Kasumi-1 (cell line): Measurements from ENCODE around the gene SERTM2.
"Not testable (repeated sequence)": the region's sequence is repeated elsewhere in the genome, so short reads cannot be mapped to it uniquely, and the experiment has no call there.

Source experiments
- DNase-seq, 2 experiments: peaks; one replicate each; lab custom pipeline; 2025; lab: John Stamatoyannopoulos, UW

SERTM2 gene

DNA sequence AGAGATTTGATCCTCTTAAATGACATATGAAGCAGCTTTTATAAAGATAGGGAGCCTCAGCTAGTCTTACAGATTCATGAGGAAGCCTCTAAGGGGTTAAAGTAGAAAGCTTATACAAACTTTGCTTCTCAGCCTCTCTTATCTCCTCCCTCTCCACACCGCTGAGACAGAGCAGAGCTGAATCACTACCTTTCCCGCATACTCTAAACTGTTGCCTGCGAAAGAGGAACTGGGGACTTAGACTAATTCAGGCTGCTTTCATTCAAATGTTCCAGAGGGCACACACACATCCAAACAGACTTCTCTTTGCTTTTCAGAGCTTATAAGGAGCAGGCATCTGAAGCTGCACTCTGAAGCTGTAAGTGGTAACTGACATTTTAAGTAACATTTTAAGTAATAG is at the start of gene SERTM2:
Gene SERTM2, plus strand, starts transcription at position 169 of the 400 bp plus-strand sequence. CDS start 7,213 bp downstream, outside the sequence.
- peak; percentile 72 to 79 for DNase-seq

DNA sequence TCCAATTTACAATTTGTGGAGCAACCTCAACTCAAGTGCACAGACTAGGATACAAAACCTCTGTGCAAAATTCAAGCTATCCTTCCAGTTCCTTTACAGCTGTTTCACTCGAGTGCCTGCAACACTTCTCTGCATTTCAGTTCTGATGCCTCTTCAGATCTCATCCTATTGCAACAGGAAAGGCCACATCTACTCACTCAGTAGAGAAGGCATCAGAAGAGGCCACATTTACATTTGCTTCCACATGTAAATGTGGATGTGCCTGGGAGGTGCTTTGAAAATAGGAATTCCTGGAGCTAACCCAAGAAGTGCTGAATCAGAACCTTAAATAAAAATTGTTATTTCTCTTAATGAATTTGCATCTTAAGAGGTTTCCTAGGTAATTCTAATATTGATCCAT is 45.8 kb upstream of the SERTM2 start:
- no peak for DNase-seq

DNA sequence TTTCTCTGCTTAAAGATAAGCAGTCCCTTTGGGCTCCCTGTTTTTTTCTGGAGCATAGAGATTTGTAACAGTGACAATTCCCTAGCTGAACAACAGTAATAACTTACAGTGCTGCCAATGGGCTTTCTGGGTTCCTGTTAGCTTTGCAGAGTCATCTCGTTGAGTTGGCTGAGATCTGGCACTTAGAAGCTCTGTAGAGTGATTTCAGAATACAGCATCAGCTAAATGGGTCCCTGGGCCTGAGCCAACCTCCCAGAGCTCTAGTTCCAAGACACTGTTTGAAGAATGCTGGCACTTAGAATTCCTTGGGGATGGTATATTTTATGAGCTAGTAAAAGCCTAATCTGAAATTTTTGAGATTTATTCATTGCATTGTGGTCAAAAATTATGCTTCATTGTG is 43.5 kb upstream of the SERTM2 start:
- no peak for DNase-seq

DNA sequence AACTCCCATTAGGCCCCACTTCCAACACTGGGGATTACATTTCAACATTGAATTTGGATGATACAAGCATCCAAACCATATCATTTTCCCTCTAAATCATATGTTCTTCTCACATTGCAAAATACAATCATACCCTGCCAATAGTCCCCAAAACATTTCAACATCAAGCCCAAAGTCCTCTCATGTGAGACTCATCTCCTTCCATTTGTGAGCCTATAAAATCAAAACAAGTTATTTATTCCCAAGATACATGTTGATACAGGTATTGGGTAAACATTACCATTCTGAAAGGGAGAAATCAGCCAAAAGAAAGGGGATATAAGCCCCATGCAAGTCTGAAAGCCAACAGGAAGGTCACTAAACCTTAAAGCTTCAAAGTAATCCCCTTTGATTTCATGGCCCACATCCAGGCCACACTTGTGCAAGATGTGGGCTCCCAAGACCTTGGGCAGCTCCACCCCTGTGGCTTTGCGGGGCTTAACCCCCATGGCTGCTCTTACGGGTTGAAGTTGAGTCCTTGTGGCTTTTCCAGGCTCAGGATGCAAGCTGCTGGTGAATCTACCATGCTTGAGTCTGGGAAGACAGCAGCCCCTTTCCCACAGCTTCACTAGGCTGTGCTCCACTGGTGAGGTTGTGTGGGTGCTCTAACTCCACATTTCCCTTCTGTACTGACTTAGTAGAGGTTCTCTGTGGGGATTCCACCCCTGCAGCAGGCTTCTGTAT is 40.6 kb upstream of the SERTM2 start:
- DNase-seq: no peak

DNA sequence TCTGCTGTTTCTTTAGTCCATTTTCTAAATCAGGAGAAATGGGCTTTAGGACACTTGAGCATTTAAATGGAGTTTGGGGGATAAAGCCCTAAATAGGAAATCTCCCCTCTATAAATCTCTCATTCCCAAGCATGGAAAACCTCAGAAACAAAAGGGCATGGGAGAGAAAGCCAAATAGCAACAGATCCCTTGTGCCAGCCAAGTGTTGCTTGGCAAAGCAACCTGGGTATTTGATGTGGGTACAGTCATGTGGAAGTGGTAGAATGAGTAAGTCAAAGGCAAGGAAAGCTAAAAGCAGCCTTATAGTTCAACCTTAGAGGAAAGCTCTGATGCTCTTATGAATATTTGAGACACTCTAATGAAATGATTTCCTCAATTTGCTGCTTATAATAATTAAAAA is 29.5 kb upstream of the SERTM2 start:
- no peak for DNase-seq

DNA sequence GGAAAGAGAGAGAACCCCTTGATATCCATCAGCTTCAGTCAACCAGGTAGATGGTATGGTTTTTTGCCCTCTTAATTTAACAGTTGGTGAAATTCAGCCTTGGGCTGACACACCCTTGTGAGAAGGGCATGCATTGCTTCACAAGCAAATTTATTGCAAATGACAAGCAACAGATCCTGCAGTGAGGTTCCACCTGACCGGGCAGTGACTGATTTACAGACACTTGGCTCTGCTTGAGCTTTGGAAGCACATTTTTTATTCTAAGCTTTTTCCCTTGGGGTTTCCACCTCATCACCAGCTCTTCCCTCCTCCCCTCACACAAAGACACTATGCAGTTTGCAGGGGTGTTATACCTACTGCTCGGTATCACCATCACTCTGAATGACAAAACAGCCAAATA is 28.3 kb upstream of the SERTM2 start:
- DNase-seq: no peak

DNA sequence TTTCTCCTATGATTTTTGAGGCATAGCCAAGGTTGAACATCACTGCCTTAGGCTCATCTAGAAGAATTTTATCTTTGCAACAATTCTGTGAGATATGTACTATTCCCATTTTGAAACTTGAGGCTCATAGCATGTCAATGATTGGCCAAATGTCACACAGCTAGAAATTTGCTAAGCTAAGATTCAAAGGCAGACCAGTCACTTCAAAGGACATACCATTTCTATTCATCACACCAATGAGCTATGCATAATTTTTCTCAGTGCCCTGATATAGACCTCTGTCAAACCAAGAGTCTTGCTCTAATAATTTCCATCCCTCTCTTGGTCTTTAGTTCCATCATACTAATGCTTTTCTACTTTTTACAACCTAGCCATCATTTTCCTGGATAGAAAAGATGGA is 27.6 kb upstream of the SERTM2 start:
- no peak for DNase-seq

DNA sequence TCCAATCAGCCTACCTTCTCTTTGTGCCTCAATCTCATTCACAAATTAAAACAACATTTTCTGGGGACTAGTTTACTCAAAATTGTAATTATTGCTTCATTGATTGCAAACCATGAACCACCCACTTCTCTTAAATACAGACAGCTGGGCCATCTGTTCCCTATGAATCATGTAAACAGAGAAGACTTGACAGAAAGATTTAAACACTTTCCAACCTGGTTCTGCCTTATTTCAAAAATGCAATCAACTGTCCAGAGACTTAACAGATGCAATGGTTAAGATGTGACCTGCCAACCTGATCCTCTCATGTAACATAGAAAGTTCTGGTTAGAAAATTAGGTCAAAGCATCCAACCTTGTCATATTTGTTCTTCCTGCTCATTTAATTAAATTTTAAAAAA is 20.8 kb upstream of the SERTM2 start:
- DNase-seq: no peak

DNA sequence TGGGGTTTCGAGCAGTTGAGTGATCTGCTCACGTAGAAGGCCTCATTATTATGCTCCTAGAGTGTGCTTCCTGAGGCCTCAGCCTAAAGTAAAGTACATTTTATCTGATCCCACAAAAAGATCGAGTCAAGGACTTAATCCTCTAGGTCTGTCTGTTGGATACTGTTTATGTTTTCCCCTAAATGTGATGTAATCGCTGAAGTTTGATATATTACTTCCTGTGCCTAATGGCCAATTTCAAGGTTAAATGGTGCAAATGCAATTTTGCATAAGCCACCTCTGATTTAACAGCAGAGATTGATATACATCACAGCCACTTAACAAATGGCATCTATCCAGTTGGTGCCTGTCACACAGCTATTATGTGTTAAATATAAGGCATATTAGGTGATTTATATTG is 19.4 kb upstream of the SERTM2 start:
- DNase-seq: no peak

DNA sequence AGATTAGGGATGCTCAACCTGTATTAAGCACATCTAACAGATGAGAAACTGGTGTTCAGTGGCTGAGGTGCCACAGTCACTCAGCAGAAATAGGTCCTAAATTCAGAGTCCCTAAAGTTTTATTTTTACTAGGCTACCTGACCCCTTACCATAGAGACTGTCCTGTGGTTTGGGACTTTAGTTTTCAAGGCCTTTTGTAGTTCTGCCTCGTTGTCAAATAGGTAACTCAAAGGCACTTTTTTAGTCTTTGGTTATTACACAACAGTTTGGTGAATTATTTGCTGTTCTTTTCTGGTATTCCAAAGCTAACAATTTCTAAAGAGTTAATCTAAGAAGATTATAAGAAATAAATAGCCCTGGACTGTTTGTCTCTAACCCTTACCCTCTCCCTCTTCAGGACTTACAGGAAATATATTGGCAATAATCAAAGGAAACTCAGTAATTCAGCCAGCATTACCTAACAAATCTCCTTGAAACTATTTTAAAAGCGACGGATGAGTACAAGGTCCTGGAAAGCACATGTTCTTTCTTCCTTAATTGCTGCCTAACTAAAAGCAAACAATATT is 12.8 kb upstream of the SERTM2 start:
- no peak for DNase-seq

DNA sequence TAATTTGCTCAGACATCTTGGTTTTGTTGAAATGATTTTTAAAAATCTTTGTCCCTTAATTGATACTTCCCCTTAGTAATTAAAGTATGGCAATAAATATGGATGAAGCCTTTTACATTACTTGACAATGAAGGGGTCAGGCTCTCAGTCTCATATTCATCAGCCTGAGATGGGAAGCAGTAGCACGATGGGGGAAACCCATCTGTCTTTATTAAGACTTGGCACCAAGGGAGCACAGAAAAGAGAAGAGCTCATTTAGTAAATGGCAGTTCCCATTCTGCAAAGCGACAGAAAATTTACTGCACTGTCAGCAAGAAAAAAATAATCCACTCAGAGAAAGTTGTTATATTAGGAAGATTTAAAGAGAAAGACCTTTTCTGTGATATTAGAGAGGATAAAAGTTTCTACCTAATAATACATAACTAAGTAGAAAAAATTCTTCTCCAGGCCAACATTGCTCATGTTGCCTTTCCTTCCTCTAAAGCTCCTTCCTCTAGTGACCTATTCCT is 7.9 kb upstream of the SERTM2 start:
- no peak for DNase-seq

DNA sequence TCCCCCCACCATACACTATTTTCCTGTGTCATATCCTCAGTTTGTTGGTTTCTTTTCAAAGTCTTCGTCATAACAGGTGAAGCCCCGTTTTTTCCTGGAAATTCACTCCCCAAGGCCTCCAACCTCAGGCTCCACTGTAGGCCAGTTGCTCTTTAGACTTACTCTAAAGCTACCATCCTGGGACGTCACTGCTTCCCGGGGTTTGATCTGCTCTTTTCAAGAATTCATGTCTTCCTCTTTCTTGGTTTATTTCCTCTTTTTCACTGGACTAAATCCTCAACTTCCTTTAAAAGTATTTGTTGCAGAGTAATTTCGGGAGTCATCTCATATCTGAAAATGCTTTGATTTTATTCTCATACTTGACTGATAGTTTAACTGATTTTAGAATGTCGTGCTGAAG is 6.5 kb upstream of the SERTM2 start:
- peak; percentile 42 to 48 for DNase-seq

DNA sequence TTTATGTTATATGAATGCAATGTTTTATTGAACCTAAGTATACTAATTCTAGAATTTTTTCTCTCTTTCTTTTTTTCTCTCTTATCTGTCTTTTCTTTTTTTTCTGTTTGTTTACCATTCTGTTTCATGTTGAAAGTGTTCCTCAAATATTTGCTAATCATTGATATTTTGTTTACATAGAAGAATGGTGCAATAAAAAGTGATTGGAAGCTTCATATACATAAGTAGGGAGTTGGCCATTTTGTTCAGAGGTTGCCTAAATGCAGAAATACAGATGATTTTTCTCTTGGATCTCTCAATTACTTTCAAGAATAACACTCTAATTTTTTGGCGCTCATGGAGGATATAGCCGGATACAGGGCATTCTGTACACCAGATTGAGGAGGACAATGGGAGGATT is 5.7 kb upstream of the SERTM2 start:
- DNase-seq: no peak

DNA sequence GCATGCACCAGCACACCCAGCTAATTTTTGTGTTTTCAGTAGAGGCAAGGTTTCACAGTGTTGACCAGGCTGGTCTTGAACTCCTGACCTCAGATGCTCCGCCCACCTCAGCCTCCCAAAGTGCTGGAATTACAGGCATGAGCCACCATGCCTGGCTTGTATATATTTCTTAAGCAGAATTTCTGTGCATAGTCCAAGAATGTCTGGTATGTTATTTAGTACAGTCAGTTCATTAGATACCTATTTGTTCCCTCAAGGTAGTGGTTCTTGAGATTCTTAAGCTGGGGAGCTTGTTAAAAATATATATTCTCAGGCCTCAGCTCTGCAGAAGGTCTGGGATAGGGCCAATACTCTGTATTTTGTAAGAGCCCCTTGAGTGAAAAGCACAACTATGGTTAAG is 4.6 kb upstream of the SERTM2 start:
- DNase-seq: no peak

DNA sequence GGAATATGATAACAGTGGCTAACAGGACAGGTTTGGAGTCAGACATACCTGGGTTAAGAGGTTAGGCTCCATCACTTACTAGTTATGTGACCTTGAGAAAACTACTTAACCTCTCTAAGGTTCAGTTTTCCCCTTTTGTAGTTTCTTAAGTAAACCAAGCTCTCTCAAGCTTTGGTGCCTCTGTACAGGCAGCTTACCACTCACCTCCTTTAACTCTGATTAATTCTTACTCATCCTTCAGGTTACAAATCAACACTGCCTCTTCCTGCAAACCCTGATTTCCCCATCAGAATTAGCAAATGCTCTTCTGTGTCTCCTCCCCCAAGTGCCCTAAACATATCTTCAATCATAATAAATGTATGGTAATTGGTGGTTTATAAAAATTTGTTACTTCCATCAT is 3.5 kb upstream of the SERTM2 start:
- DNase-seq: no peak

DNA sequence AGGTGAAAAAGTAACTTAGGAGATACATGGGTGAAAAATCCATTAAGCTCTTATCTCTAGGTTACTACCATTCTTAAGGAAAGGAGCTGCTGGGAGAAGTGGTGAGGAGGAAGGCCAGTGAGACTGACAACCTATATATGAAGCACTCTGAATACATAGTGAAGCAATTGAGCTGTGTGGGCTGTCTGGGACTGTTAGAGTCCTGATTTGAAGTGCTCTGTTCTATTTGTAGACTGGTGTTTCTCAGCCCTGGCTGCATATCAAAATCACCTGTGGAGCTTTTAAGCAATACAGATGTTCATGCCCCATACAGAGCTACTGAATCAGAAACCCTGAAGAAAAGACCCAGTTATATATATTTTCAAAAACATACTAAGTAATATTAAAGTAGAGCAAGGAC is 3.9 kb downstream of the SERTM2 start:
- no peak for DNase-seq

DNA sequence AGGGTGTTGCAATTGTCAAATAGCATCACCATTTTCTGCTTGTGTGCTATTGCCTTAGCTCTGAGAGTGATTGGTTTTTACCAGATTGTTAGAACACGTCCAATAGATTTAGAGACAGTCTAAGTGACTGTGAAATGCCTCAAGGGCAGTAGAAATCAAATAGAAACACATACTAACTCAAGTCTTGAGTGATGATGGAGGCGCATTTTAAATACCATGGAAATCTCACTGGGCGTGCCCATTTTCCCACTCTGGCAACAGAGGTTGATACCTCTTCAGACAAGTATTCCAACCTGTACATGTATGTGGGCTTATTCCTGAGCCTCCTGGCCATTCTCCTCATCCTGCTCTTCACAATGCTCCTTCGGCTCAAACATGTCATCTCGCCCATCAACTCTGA is 7.2 kb downstream of the SERTM2 start:
- DNase-seq: no peak

DNA sequence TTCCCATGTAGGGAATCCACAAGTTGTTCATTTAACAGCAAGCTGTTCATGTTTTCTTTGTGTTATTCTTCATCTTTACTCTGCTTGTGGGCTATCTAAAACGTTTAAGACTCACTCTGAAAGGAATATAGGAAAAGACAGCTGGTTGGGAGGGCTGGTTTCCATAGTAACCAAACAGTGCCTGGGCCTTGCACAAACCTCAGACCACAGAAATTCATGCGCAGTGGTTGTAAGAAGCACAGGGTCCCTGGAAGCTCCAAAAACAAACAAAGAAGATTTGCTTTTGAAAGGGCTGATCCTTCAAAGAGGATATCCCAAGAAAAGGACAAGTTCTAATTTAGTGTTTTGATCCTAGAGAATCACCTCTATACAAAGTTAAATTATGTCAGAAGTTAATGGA is 7.8 kb downstream of the SERTM2 start:
- peak in 1 of 2 experiments; percentile 13 for DNase-seq

DNA sequence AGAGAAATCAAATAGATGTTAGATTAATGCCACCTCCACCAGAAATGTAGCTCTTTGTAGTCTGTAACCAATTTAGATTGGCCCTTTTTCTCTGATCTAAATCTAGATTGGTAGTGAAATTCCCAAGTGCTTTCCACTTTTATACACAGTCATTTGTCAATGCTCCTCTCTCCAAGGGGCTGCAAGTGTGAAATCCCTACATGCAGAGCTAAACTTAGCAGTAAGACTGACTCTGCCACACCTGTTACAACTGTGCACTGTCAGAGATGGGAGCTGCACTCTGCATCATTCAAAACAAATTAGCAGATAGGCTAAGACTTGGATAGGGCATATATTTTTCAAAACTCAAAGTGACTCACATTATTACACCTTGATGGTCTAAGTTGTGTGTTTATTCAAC is 9.1 kb downstream of the SERTM2 start:
- no peak for DNase-seq

DNA sequence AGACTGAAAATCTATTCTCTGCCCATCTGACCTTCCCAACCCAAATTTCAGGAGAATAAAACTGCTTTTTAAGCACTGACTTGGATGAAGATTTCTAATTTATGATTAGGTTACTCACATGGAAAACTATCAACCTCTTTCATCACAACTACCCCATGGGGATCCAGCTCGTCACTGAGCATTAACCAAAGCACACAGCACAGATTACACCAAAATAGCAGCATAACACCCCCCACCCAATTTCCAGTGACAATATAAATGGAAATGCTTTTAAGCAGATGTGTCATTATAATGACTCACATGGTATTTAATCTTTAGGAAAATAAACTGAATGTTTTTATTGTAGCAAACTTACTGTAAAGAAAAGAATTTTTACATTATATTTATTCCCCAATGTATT is 9.7 kb downstream of the SERTM2 start:
- DNase-seq: no peak

DNA sequence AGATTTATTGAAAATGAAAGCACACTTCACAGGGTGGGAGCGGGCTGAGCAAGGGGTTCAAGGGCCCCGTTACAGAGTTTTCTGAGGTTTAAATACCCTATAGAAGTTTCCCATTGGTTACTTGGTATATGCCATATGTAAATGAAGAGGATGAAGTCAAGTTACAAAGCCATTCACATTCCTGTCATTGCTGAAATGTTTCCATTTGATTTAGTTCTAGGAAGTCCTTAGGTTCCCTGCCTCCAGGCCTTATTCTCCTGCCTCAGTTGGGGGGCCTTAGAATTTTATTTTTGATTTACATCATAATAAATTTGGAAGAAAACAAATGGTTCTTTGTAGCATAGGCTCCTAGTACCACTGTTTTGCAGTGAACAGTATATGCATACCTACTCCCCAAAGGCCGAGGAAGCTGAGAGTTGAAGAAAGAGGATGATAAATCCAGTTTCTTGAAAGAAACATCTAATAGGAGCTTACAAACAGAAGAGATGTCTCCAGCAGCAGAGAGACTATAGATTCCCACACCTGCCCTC is 31.8 kb downstream of the SERTM2 start:
- no peak for DNase-seq

DNA sequence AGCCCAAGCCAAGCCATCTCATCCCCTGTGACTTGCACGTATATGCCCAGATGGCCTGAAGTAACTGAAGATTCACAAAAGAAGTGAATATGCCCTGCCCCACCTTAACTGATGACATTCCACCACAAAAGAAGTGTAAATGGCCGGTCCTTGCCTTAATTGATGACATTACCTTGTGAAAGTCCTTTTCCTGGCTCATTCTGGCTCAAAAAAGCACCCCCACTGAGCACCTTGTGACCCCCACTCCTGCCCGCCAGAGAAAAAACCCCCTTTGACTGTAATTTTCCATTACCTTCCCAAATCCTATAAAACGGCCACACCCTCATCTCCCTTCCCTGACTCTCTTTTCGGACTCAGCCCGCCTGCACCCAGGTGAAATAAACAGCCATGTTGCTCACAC is 37.8 kb downstream of the SERTM2 start:
- DNase-seq: not testable (repeated sequence)

DNA sequence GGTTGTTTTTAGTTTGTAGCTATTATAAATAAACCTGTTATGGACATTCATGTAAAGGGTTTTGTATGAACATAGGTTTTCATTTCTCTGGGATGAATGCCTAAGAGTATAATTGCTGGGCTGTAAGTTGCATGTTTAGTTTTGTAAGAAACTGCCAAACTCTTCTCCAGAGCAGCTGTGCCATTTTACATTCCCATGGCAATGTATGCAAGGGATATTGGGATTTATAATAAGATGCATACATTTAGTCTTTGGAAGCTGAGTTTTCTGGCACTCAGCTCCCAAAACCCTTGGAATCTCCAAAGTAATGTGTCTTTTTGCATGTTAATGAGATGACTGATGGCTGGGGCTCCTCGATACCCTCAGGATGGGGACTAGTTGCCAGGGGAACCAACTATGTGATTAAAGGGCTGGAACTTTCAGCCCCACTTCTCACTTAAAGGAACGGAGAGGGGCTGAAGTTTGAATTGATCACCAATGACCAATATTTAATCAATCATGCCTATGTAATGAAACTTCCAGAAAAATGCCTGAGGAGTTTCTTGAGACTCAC is 44.0 kb downstream of the SERTM2 start:
- no peak for DNase-seq
